ENCODE measurements around the gene GRIFIN. TPM values are rescaled to one million over a fixed set of nuclear protein-coding genes. Genes with fewer than 3 reads are reported as not detected.

The GRIFIN gene
- polyA plus RNA-seq, 1 of the 3 experiments (the other 2 are of a cell fraction): not detected

DNA sequence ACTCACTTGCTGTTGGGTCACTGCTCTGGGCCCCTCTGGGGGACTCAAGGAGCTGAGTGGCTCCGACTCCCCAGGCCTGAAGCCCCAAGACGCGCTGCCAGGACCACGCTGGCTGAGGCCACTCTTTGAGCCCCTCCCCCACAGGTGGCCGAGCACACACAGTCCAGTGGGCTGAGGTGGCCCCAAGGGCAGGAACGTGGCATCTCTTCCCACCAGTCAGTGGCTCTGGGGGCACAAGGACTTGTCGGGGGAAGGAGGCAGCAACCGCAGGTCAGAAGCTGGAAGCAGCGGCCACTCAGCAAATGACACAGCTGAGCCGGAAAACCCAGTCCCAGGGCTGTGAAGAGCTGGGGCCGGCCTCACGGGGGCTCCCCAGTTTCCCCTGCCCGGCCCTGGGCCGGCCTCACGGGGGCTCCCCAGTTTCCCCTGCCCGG, 24.1 kb downstream of the GRIFIN start:
- Histone ChIP-seq H3K36me3 (replicated peaks in 1 of 2; ENCODE audit: control insufficient read depth in 1 of 2, insufficient read depth in 2 of 2, low read length in 1 of 2) (no peaks in the 10 kb centered on the region), H3K4me1 (ENCODE audit: control insufficient read depth in 1 of 2, insufficient read depth in 2 of 2, low read depth in 1 of 2, low read length in 1 of 2) (peaks cover 0 to 8% of the 10 kb centered on the region in 2 experiments; a peak in 2 of 4 replicates), H2AFZ (ENCODE audit: low read depth) (peak overlapping the region; percentile 84; the same call in 1 of the 2 replicates), H3K4me2 (peak overlapping the region; percentile 75), H3K27me3 (ENCODE audit: insufficient read depth) (no peaks in the 10 kb centered on the region), H3K9me3 (no peaks in the 10 kb centered on the region), H3K4me3 (ENCODE audit: low read depth in 2 of 2, low read length in 1 of 2) (no peak overlapping the region), H3K27ac (ENCODE audit: low read depth in 2 of 2, low read length in 1 of 2) (no peak overlapping the region; a peak in 1 of 4 replicates), H3K9me2 (no peaks in the 10 kb centered on the region), H4K20me1 (ENCODE audit: insufficient read depth) (no peaks in the 10 kb centered on the region), H3F3A (replicated peaks; ENCODE audit: insufficient read depth) (no peaks in the 10 kb centered on the region), H3K9ac (no peak overlapping the region), H3K79me2 (ENCODE audit: insufficient read depth) (no peaks in the 10 kb centered on the region)
- 68% methylated on average over 7 of the region's 16 CpGs for WGBS (ENCODE audit: low lambda C conversion rate)
- peak; percentile 66 for DNase-seq
- ChIA-PET CTCF (interaction anchor here (0.6 to 14.5 kb wide), 55 partner anchors 10 to 310 kb away, joined by 3 to 270 read pairs (median 5); partner anchors contain the start of genes CHST12, GRIFIN and TTYH3), POLR2A (interaction anchor here (0.6 to 1.5 kb wide), 4 partner anchors 17 to 193 kb away, joined by 3 to 4 read pairs (median 4); no protein-coding TSS in a partner anchor)
- TF ChIP-seq MXI1 (IDR thresholded peaks at IDR 0.05; ENCODE audit: low read depth, low read length) (no peak), RXRA (IDR thresholded peaks at IDR 0.05; ENCODE audit: borderline replicate concordance, low read depth) (no peak), RAD21 (IDR thresholded peaks at IDR 0.05; ENCODE audit: low read length) (no peak), EP300 (IDR thresholded peaks at IDR 0.05; ENCODE audit: borderline replicate concordance in 1 of 2, low read depth in 1 of 2, low read length in 1 of 2) (no peak), GABPA (IDR thresholded peaks at IDR 0.05; ENCODE audit: low read depth) (no peak), RFX5 (IDR thresholded peaks at IDR 0.05; ENCODE audit: low read length) (no peak), SMC3 (IDR thresholded peaks at IDR 0.05; ENCODE audit: low read depth, low read length) (no peak), TEAD4 (IDR thresholded peaks at IDR 0.05; ENCODE audit: borderline replicate concordance, insufficient read depth) (no peak), RCOR1 (IDR thresholded peaks at IDR 0.05; ENCODE audit: low read length) (no peak), TCF12 (IDR thresholded peaks at IDR 0.05) (no peak), YY1 (IDR thresholded peaks at IDR 0.05; ENCODE audit: low read depth) (no peak), EZH2phosphoT487 (IDR thresholded peaks at IDR 0.05; ENCODE audit: borderline replicate concordance, low read depth) (no peak)
- TF ChIP-seq, protein P1, sequence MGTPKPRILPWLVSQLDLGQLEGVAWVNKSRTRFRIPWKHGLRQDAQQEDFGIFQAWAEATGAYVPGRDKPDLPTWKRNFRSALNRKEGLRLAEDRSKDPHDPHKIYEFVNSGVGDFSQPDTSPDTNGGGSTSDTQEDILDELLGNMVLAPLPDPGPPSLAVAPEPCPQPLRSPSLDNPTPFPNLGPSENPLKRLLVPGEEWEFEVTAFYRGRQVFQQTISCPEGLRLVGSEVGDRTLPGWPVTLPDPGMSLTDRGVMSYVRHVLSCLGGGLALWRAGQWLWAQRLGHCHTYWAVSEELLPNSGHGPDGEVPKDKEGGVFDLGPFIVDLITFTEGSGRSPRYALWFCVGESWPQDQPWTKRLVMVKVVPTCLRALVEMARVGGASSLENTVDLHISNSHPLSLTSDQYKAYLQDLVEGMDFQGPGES (IDR thresholded peaks at IDR 0.05; ENCODE audit: low read depth, low read length): no peak
- TF ChIP-seq, protein P2, sequence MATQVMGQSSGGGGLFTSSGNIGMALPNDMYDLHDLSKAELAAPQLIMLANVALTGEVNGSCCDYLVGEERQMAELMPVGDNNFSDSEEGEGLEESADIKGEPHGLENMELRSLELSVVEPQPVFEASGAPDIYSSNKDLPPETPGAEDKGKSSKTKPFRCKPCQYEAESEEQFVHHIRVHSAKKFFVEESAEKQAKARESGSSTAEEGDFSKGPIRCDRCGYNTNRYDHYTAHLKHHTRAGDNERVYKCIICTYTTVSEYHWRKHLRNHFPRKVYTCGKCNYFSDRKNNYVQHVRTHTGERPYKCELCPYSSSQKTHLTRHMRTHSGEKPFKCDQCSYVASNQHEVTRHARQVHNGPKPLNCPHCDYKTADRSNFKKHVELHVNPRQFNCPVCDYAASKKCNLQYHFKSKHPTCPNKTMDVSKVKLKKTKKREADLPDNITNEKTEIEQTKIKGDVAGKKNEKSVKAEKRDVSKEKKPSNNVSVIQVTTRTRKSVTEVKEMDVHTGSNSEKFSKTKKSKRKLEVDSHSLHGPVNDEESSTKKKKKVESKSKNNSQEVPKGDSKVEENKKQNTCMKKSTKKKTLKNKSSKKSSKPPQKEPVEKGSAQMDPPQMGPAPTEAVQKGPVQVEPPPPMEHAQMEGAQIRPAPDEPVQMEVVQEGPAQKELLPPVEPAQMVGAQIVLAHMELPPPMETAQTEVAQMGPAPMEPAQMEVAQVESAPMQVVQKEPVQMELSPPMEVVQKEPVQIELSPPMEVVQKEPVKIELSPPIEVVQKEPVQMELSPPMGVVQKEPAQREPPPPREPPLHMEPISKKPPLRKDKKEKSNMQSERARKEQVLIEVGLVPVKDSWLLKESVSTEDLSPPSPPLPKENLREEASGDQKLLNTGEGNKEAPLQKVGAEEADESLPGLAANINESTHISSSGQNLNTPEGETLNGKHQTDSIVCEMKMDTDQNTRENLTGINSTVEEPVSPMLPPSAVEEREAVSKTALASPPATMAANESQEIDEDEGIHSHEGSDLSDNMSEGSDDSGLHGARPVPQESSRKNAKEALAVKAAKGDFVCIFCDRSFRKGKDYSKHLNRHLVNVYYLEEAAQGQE (IDR thresholded peaks at IDR 0.05; ENCODE audit: low read depth, low read length): no peak

Data from SK-N-SH (cell line).